Medulla oblongata (tissue), 1 donor: ENCODE data around the gene SLC2A1.
A peak's percentile ranks its signal among the peaks of the same experiment; 100 is the strongest.

ENCODE experiments used
- DNase-seq: peaks from one replicate; pipeline ENCODE4 v3.0.0-alpha.2; 2015; ENCODE audit errors: extremely low spot score

Gene SLC2A1

GRCh38 chr1:42960566-42961311 is 2.1 kb upstream of the SLC2A1 start:
- no peak for DNase-seq

GRCh38 chr1:42960122-42960390 is 1.4 kb upstream of the SLC2A1 start:
- DNase-seq, result peak; percentile 9

- DNase-seq, result peak; percentile 70
Measured at GRCh38 chr1:42957880-42958487, 684 bp downstream of the SLC2A1 start.

GRCh38 chr1:42957229-42957879 is 1.3 kb downstream of the SLC2A1 start:
- peak; percentile 6 for DNase-seq

GRCh38 chr1:42956739-42957138 is 1.9 kb downstream of the SLC2A1 start:
- DNase-seq, result no peak

GRCh38 chr1:42955311-42956063 is 3.2 kb downstream of the SLC2A1 start:
- peak; percentile 21 for DNase-seq

GRCh38 chr1:42953182-42954180 is 5.2 kb downstream of the SLC2A1 start:
- peak; percentile 87 for DNase-seq

- peak; percentile 25 for DNase-seq
Measured at GRCh38 chr1:42952303-42953001, 6.2 kb downstream of the SLC2A1 start.

- no peak for DNase-seq
Measured at GRCh38 chr1:42951588-42951987, 7.1 kb downstream of the SLC2A1 start.

GRCh38 chr1:42950116-42950481 is 8.6 kb downstream of the SLC2A1 start:
- DNase-seq, result no peak

GRCh38 chr1:42949312-42950115 is 9.2 kb downstream of the SLC2A1 start:
- DNase-seq, result no peak

- no peak for DNase-seq
Measured at GRCh38 chr1:42947965-42948732, 10.5 kb downstream of the SLC2A1 start.

- DNase-seq, result no peak
Measured at GRCh38 chr1:42947117-42947516, 11.6 kb downstream of the SLC2A1 start.

- DNase-seq, result no peak
Measured at GRCh38 chr1:42946120-42946898, 12.4 kb downstream of the SLC2A1 start.

- no peak for DNase-seq
Measured at GRCh38 chr1:42945164-42945563, 13.5 kb downstream of the SLC2A1 start.

- DNase-seq, result peak; percentile 70
Measured at GRCh38 chr1:42944246-42944928, 14.3 kb downstream of the SLC2A1 start.

GRCh38 chr1:42943728-42944127 is 14.9 kb downstream of the SLC2A1 start:
- no peak for DNase-seq

GRCh38 chr1:42943166-42943565 is 15.5 kb downstream of the SLC2A1 start:
- no peak for DNase-seq
